HUES6 (cell line): ENCODE results near the gene GUCY2F.

Experiments
- H3K27ac ChIP-seq: 2 replicates; pipeline ENCODE4 v1.7.0; 2013; ENCODE audit warnings: low read depth, mild to moderate bottlenecking, low read length, inconsistent platforms
- H3K27me3 ChIP-seq: 2 replicates; pipeline ENCODE4 v1.6.1; 2013; ENCODE audit warnings: low read length; ENCODE audit not compliant: control insufficient read depth, insufficient read depth
- H3K36me3 ChIP-seq: 2 replicates; pipeline ENCODE4 v1.6.1; 2013; ENCODE audit warnings: low read length; ENCODE audit not compliant: control insufficient read depth, insufficient read depth
- H3K4me1 ChIP-seq: 2 replicates; pipeline ENCODE4 v1.6.1; 2013; ENCODE audit warnings: low read length; ENCODE audit not compliant: control insufficient read depth, insufficient read depth
- H3K4me3 ChIP-seq: 2 replicates; pipeline ENCODE4 v1.5.1; 2013; ENCODE audit warnings: low read depth, low read length
- H3K9ac ChIP-seq: one replicate; pipeline ENCODE4 v1.6.1; 2013; ENCODE audit warnings: mild to moderate bottlenecking, low read length
- H3K9me3 ChIP-seq: 2 replicates; pipeline ENCODE4 v1.6.1; 2013; ENCODE audit warnings: low read depth, low read length; ENCODE audit not compliant: control insufficient read depth, insufficient read depth

GUCY2F gene

GRCh38 chrX:109393859-109394258, 88.0 kb downstream of the GUCY2F start:
- H3K9ac ChIP-seq = no peak overlapping the region
- no peak overlapping the region for H3K27ac ChIP-seq
- no peaks in the 10 kb centered on the region for H3K9me3 ChIP-seq
- peaks cover 7% of the 10 kb centered on the region; the same call in 1 of the 2 replicates for H3K27me3 ChIP-seq
- peaks cover 11% of the 10 kb centered on the region; the same call in 1 of the 2 replicates for H3K4me1 ChIP-seq
- H3K4me3 ChIP-seq = no peak overlapping the region
- H3K36me3 ChIP-seq = no peaks in the 10 kb centered on the region

DNA sequence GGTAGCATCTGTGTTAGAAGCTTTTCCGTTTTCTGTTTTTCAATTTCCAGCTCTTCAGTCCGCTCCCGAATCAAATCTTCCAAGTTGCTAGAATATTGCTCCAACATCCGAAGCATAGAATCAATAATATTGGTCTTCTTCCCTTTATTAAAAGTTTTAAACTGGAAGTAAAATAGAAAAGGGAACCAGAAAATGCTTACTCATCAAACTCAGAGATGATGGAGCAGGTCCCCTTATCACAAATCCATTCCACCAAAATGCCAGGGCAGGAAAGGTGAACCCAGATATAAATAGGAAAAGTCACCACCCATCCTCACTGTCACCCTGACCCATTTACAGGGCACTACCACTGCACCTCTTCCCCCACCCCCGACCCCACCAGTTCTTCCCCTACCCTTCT, 89.0 kb downstream of the GUCY2F start:
- Histone ChIP-seq H3K4me1 (peaks cover 9% of the 10 kb centered on the region; the same call in 1 of the 2 replicates), H3K27me3 (peaks cover 7% of the 10 kb centered on the region; the same call in 1 of the 2 replicates), H3K4me3 (no peak overlapping the region), H3K36me3 (no peaks in the 10 kb centered on the region), H3K9me3 (no peaks in the 10 kb centered on the region), H3K27ac (no peak overlapping the region), H3K9ac (no peak overlapping the region)

- Histone ChIP-seq H3K36me3 (no peaks in the 10 kb centered on the region), H3K4me1 (peaks cover 7% of the 10 kb centered on the region; the same call in 1 of the 2 replicates), H3K4me3 (no peak overlapping the region), H3K9ac (no peak overlapping the region), H3K27me3 (peaks cover 4% of the 10 kb centered on the region; the same call in 1 of the 2 replicates), H3K9me3 (no peaks in the 10 kb centered on the region), H3K27ac (no peak overlapping the region)
Observed at GRCh38 chrX:109390556-109390955, 91.3 kb downstream of the GUCY2F start.

DNA sequence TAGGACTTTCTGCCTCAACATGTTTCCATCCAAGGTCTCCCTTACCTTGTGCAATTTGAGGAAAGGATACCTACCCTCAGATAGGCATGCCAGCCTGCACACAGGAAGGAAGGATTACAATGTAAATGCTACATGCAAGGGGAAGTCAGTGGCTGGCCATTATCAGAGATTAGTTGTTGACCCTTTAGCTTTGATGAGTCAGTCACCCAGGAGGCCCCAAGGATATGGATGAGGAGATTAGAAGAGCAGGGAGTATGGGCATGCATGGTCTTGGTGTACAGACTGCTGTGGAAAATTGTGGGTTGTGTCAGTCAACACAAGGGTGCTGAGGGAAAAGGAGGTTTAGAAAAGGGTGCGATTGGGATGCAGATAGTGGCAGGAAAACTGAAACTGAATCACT, 92.0 kb downstream of the GUCY2F start:
- Histone ChIP-seq H3K9ac (no peak overlapping the region), H3K36me3 (no peaks in the 10 kb centered on the region), H3K4me1 (peaks cover 7% of the 10 kb centered on the region; the same call in 1 of the 2 replicates), H3K27me3 (peaks cover 4% of the 10 kb centered on the region; the same call in 1 of the 2 replicates), H3K9me3 (no peaks in the 10 kb centered on the region), H3K27ac (no peak overlapping the region), H3K4me3 (no peak overlapping the region)

DNA sequence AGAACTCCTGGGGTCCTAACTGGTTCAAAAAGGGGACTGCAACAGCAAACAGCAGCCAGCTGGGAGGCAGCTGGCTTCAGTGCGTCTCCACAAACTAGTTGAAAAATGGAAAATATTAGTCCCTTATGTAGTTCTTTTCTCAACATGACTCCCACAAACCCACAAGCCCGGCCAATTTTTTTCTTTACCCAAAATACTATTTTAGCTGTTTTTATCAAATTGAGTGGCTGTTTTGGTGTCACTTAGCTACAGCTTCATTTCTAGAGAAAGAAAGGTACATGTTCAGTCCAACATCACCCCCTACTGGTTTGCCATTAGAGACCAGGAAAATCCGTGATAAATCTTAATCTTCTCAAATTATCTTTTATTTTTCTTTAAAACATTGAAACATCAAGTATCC, 97.2 kb downstream of the GUCY2F start:
- Histone ChIP-seq H3K27me3 (peaks cover 3% of the 10 kb centered on the region; the same call in 1 of the 2 replicates), H3K27ac (peak overlapping the region; percentile 53; the same call in 1 of the 2 replicates), H3K4me1 (peaks cover 10% of the 10 kb centered on the region), H3K36me3 (no peaks in the 10 kb centered on the region), H3K9me3 (no peaks in the 10 kb centered on the region), H3K4me3 (no peak overlapping the region), H3K9ac (no peak overlapping the region)

GRCh38 chrX:109382332-109382731, 99.6 kb downstream of the GUCY2F start:
- Histone ChIP-seq H3K4me1 (peaks cover 8% of the 10 kb centered on the region), H3K9ac (no peak overlapping the region), H3K27me3 (peaks cover 3% of the 10 kb centered on the region; the same call in 1 of the 2 replicates), H3K36me3 (no peaks in the 10 kb centered on the region), H3K27ac (no peak overlapping the region), H3K4me3 (no peak overlapping the region), H3K9me3 (no peaks in the 10 kb centered on the region)

- H3K27ac ChIP-seq = no peak overlapping the region
- H3K9me3 ChIP-seq = no peaks in the 10 kb centered on the region
- H3K4me3 ChIP-seq = no peak overlapping the region
- H3K9ac ChIP-seq = no peak overlapping the region
- H3K36me3 ChIP-seq = no peaks in the 10 kb centered on the region
- H3K4me1 ChIP-seq = peaks cover 18% of the 10 kb centered on the region
- peaks cover 3% of the 10 kb centered on the region; the same call in 1 of the 2 replicates for H3K27me3 ChIP-seq
Observed at GRCh38 chrX:109378281-109378680, 103.6 kb downstream of the GUCY2F start.

- Histone ChIP-seq H3K9ac (peak overlapping the region; percentile 3), H3K9me3 (no peaks in the 10 kb centered on the region), H3K27ac (peak overlapping the region; percentile 42; the same call in 1 of the 2 replicates), H3K4me1 (peaks cover 38% of the 10 kb centered on the region), H3K27me3 (no peaks in the 10 kb centered on the region; the same call in 1 of the 2 replicates), H3K4me3 (no peak overlapping the region), H3K36me3 (no peaks in the 10 kb centered on the region)
Observed at GRCh38 chrX:109374262-109374960, 107.5 kb downstream of the GUCY2F start.

DNA sequence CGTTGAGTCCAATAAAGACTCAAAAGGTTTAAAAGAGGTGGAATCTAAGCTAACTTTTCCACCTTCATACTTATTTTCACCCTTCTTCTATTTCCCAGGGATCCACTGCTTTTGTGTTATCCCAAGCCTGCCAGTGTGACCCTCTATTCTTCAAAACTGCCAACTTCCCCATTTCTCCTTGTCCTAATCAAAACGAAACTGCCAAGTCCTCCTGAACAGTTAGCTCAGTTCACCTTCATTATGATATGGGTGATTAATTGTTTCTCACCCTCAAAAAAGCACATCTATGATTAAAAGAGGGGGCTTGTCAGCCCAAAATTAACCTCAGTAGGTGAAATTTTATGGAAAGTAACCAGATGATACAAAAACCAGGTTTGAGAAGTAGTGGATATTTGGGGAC, 108.4 kb downstream of the GUCY2F start:
- Histone ChIP-seq H3K4me3 (no peak overlapping the region), H3K27ac (peak overlapping the region; percentile 42; the same call in 1 of the 2 replicates), H3K9ac (no peak overlapping the region), H3K9me3 (peaks cover 3% of the 10 kb centered on the region; the same call in 1 of the 2 replicates), H3K36me3 (no peaks in the 10 kb centered on the region), H3K27me3 (no peaks in the 10 kb centered on the region; the same call in 1 of the 2 replicates), H3K4me1 (peaks cover 38% of the 10 kb centered on the region)

DNA sequence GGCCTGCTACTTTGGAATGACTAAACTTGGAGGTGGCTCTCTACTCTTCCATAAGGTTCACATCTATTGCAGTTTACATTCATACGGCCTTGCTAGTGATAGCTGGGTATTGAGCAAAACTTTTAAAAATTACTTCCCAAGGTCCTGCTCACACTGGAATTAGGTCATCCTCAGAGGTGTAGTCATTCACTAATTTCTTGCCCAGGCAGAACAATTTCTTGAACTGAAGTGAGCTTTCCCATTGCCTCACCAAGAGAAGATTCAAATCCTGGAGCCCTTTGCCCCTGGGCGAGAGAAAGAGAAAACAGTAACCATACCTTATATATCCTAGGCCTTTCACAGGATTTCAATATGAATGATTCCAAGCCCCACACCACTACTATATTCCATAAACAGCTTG, 109.2 kb downstream of the GUCY2F start:
- H3K27ac ChIP-seq = peak overlapping the region; percentile 10; the same call in 1 of the 2 replicates
- H3K36me3 ChIP-seq = no peaks in the 10 kb centered on the region
- H3K4me1 ChIP-seq = peaks cover 38% of the 10 kb centered on the region
- H3K4me3 ChIP-seq = no peak overlapping the region
- peaks cover 6% of the 10 kb centered on the region for H3K9me3 ChIP-seq
- H3K9ac ChIP-seq = no peak overlapping the region
- no peaks in the 10 kb centered on the region; the same call in 1 of the 2 replicates for H3K27me3 ChIP-seq

DNA sequence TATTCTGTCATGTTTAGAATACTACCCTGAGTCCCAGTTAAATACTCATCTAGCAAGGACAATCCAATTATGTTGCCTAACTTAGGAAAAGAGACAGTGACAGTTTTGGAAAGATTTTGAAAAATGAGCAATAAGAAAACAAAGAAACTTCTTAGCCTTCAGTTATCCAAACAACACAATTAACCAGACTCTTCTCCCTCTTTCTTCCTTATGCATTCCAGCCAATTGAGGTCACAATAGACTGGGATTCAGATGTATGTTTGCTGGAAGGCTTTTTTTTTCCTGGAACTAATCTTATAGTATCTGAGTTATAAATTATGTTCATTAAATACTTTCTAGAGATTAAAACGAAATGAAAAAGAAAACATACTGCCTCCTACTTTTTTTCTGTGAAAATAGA, 109.6 kb downstream of the GUCY2F start:
- H3K27ac ChIP-seq = no peak overlapping the region; the same call in 1 of the 2 replicates
- H3K4me3 ChIP-seq = no peak overlapping the region
- no peaks in the 10 kb centered on the region; the same call in 1 of the 2 replicates for H3K27me3 ChIP-seq
- H3K9me3 ChIP-seq = peaks cover 6% of the 10 kb centered on the region
- no peaks in the 10 kb centered on the region for H3K36me3 ChIP-seq
- peaks cover 38% of the 10 kb centered on the region for H3K4me1 ChIP-seq
- H3K9ac ChIP-seq = no peak overlapping the region
